HepG2 (cell line): Measurements from ENCODE around the gene ZMYND8. TPM values are rescaled to one million over a fixed set of nuclear protein-coding genes. Genes with fewer than 3 reads are reported as not detected.
A peak's percentile ranks its signal among the peaks of the same experiment; 100 is the strongest.

ENCODE experiments used
- AHDC1 ChIP-seq: sonication (generic); formaldehyde crosslinking; IDR thresholded peaks from 2 replicates; pipeline ENCODE4 v1.5.1; 2020; ENCODE audit warnings: mild to moderate bottlenecking, missing genetic modification reagents, borderline replicate concordance
- BCL6 ChIP-seq: IDR thresholded peaks from 2 replicates; pipeline ENCODE4 v1.6.1; 2016; ENCODE audit warnings: missing genetic modification reagents, missing compliant biosample characterization
- DRAP1 ChIP-seq: IDR thresholded peaks from 2 replicates; pipeline ENCODE4 v1.6.1; 2016; ENCODE audit warnings: missing genetic modification reagents, missing compliant biosample characterization
- GATAD2A ChIP-seq: IDR thresholded peaks from 2 replicates; pipeline ENCODE4 v1.6.1; 2016
- MAZ ChIP-seq, 2 experiments: sonication (generic) in 1 of 2; formaldehyde crosslinking in 1 of 2; IDR thresholded peaks; 2 replicates each; pipeline versions ENCODE4 v1.5.0 to v1.6.1; 2012 to 2020; ENCODE audit warnings: low read depth in 2 of 2, mild to moderate bottlenecking in 2 of 2, borderline replicate concordance in 1 of 2, improper control_type of control experiment in 1 of 2, low read length in 1 of 2, missing genetic modification reagents in 1 of 2, moderate library complexity in 1 of 2
- NCOR1 ChIP-seq: fragments of 200-600 bp; sonication (generic); IDR thresholded peaks from 2 replicates; pipeline ENCODE4 v1.7.0; 2017; ENCODE audit warnings: antibody characterized with exemption, low read length, borderline replicate concordance
- NFATC3 ChIP-seq: sonication (generic); formaldehyde crosslinking; IDR thresholded peaks from 2 replicates; pipeline ENCODE4 v1.5.1; 2020; ENCODE audit warnings: mild to moderate bottlenecking, missing genetic modification reagents
- NR2F6 ChIP-seq, 2 experiments: IDR thresholded peaks; 2 replicates each; pipeline ENCODE4 v1.6.1; 2016; ENCODE audit warnings: antibody characterized with exemption in 1 of 2, mild to moderate bottlenecking in 1 of 2
- RORA ChIP-seq: sonication (generic); formaldehyde crosslinking; IDR thresholded peaks from 2 replicates; pipeline ENCODE4 v1.5.0; 2020; ENCODE audit warnings: mild to moderate bottlenecking, missing genetic modification reagents, moderate library complexity
- SMC3 ChIP-seq: IDR thresholded peaks from 2 replicates; pipeline ENCODE4 v1.6.1; 2011; ENCODE audit warnings: low read length, improper control_type of control experiment
- SSRP1 ChIP-seq: IDR thresholded peaks from 2 replicates; pipeline ENCODE4 v1.6.1; 2016; ENCODE audit warnings: control low read depth
- STAG1 ChIP-seq: sonication (generic); formaldehyde crosslinking; IDR thresholded peaks from 2 replicates; pipeline ENCODE4 v1.4.0; 2020; ENCODE audit warnings: missing genetic modification reagents
- TBX2 ChIP-seq: sonication (generic); formaldehyde crosslinking; IDR thresholded peaks from 2 replicates; pipeline ENCODE4 v1.5.0; 2020; ENCODE audit warnings: missing genetic modification reagents, mild to moderate bottlenecking, borderline replicate concordance
- ZBTB4 ChIP-seq: sonication (generic); formaldehyde crosslinking; IDR thresholded peaks from 2 replicates; pipeline ENCODE4 v1.4.0; 2020; ENCODE audit warnings: missing genetic modification reagents, mild to moderate bottlenecking, borderline replicate concordance
- ZFP36L1 ChIP-seq: sonication (generic); formaldehyde crosslinking; IDR thresholded peaks from 2 replicates; pipeline ENCODE4 v1.8.0; 2022; ENCODE audit warnings: mild to moderate bottlenecking, missing genetic modification reagents, moderate library complexity
- ZNF816 ChIP-seq: sonication (generic); formaldehyde crosslinking; IDR thresholded peaks from 2 replicates; pipeline ENCODE4 v1.8.0; 2022; ENCODE audit warnings: missing genetic modification reagents, mild to moderate bottlenecking, borderline replicate concordance
- ZSCAN9 ChIP-seq: IDR thresholded peaks from 2 replicates; pipeline ENCODE4 v1.6.1; 2016; ENCODE audit warnings: borderline replicate concordance
- polyA plus RNA-seq, 8 experiments: library from polyadenylated mRNA; depleted of rRNA in 3 of 8; stranded (reverse) in 7 of 8; unstranded in 1 of 8; fragments of >200 nt; fragmentation: Illumina TruSeq in 4 of 8; extraction: Trizol in 4 of 8; gene quantifications; 2 replicates each; pipeline versions ENCODE4 v1.2.1 to v1.2.3, GENCODE V29; 2011 to 2016; ENCODE audit warnings: low read depth in 4 of 8, missing spikeins in 1 of 8, mixed read lengths in 1 of 8; ENCODE audit not compliant: insufficient read depth in 1 of 8
- total RNA-seq, 5 experiments: library from RNA; depleted of rRNA; stranded (reverse); fragments of >200 nt; fragmentation: Illumina TruSeq; extraction: Trizol; gene quantifications; 2 replicates each; pipeline ENCODE4 v1.2.3, GENCODE V29; 2016; ENCODE audit warnings: low read depth in 1 of 5
- TF ChIP-seq, protein P1 (sequence below): sonication (generic); formaldehyde crosslinking; IDR thresholded peaks from 2 replicates; pipeline ENCODE4 v1.5.0; 2020; ENCODE audit warnings: mild to moderate bottlenecking, missing genetic modification reagents, moderate library complexity

Gene ZMYND8
- total and polyA plus RNA-seq, 2 of the 13 experiments (the other 11 are each of a cell fraction or from before 2014, with no cell fraction given) = 53.9 to 84.7 TPM

DNA sequence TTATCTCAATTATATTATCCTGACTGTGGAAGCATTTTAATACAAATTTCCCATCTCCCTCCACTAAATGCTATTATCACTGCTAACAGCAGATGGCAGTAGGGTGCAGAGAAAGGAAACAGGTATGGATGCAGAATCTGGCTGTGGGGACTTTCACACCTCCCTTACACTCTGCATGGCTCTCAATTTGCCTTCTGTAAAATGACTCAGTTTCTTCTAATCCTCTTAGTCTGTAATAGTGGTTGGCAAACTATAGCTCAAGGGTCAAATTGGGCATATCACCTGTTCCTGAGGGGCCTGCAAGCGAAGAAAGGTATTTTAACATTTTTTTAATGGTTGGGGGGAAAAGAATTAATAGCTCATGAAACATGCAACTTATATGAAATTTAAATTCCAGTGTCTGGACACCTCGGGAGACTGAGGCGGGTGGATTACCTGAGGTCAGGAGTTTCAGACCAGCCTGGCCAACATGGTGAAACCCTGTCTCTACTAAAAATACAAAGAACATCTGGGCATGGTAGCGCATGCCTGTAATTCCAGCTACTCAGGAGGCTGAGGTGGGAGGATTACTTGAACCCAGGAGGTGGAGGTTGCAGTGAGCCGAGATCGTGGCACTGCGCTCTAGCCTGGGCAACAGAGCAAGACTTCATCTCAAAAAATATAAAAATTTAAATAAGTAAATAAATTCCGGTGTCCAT is 83.5 kb downstream of the ZMYND8 start (continued):
- TF ChIP-seq AHDC1 (CRISPR knock-in tag) = no peak
- peak; percentile 98 for TF ChIP-seq SMC3
- peak; percentile 65; the same call in 1 of the 2 replicates for TF ChIP-seq ZSCAN9 (CRISPR knock-in tag)
- TF ChIP-seq, protein P1, sequence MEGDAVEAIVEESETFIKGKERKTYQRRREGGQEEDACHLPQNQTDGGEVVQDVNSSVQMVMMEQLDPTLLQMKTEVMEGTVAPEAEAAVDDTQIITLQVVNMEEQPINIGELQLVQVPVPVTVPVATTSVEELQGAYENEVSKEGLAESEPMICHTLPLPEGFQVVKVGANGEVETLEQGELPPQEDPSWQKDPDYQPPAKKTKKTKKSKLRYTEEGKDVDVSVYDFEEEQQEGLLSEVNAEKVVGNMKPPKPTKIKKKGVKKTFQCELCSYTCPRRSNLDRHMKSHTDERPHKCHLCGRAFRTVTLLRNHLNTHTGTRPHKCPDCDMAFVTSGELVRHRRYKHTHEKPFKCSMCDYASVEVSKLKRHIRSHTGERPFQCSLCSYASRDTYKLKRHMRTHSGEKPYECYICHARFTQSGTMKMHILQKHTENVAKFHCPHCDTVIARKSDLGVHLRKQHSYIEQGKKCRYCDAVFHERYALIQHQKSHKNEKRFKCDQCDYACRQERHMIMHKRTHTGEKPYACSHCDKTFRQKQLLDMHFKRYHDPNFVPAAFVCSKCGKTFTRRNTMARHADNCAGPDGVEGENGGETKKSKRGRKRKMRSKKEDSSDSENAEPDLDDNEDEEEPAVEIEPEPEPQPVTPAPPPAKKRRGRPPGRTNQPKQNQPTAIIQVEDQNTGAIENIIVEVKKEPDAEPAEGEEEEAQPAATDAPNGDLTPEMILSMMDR = peak; percentile 91
- 0 out of 2 replicates have a peak, but pooled peaks have one; percentile 28 for TF ChIP-seq NCOR1
- TF ChIP-seq SSRP1 (CRISPR knock-in tag) = peak; percentile 62; the same call in 1 of the 2 replicates
- no peak for TF ChIP-seq ZBTB4 (CRISPR knock-in tag)
- TF ChIP-seq RORA (CRISPR knock-in tag) = no peak
- no peak for TF ChIP-seq NR2F6 (IDR thresholded peaks at IDR 0.05)
- TF ChIP-seq NR2F6 (CRISPR knock-in tag; IDR thresholded peaks at IDR 0.05) = 0 out of 2 replicates have a peak, but pooled peaks have one; percentile 27
- 0 out of 2 replicates have a peak, but pooled peaks have one; percentile 24 for TF ChIP-seq ZFP36L1 (CRISPR knock-in tag)
- TF ChIP-seq GATAD2A (CRISPR knock-in tag) = peak; percentile 51; the same call in 1 of the 2 replicates
- peak; percentile 15; the same call in 1 of the 2 replicates for TF ChIP-seq TBX2
- TF ChIP-seq DRAP1 = no peak
- TF ChIP-seq STAG1 (CRISPR knock-in tag) = peak; percentile 96
- 0 out of 2 replicates have a peak, but pooled peaks have one; percentile 25 for TF ChIP-seq BCL6 (CRISPR knock-in tag)
- no peak for TF ChIP-seq ZNF816 (CRISPR knock-in tag)
- 0 out of 2 replicates have a peak, but pooled peaks have one; percentile 39 for TF ChIP-seq NFATC3 (CRISPR knock-in tag)
- TF ChIP-seq MAZ (IDR thresholded peaks at IDR 0.05; ENCODE audit: borderline replicate concordance, low read depth, low read length) = no peak
- TF ChIP-seq MAZ (CRISPR knock-in tag; IDR thresholded peaks at IDR 0.05; ENCODE audit: low read depth) = no peak
